ENCODE measurements around the gene TP73. TPM values are rescaled to one million over a fixed set of nuclear protein-coding genes. Genes with fewer than 3 reads are reported as not detected.
A peak's percentile ranks its signal among the peaks of the same experiment; 100 is the strongest.

TP73 gene
- total RNA-seq, 1 donor from 2014 or later = 0.05 TPM

- intact Hi-C loops (cut with micrococcal nuclease) = no loop called here
These were observed 127.6 kb downstream of the TP73 start for GRCh38 chr1:3779912-3780416.

DNA sequence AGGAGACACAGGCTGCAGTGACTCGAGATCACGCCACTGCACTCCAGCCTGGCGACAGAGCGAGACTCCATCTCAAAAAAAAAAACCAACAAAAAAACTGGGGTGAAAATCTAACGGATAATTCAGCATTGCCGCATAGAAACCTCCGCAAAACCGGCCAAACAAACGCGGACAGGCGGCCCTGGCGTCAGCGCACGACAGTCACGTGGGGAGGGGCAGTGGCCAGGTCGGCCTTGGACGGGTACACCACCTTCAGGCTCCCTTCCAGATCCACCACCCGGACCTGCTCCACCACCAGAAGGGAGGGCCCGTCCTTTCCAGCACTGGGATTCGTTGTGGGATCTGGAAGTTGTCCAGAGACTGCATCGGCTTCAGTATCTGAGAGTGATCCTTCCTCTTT lies 128.6 kb downstream of the TP73 start:
- no peak for DNase-seq
- no peaks in the 10 kb centered on the region for H3K27me3 ChIP-seq (ENCODE audit: low read depth)
- no peak overlapping the region for H3K27ac ChIP-seq (replicated peaks)
- H3K4me3 ChIP-seq = no peak overlapping the region
- intact Hi-C loops (cut with micrococcal nuclease) = no loop called here
- H3K36me3 ChIP-seq = peaks cover 73% of the 10 kb centered on the region
- TF ChIP-seq CTCF (IDR thresholded peaks at IDR 0.05; ENCODE audit: borderline replicate concordance) = no peak
- peaks cover 11% of the 10 kb centered on the region for H3K4me1 ChIP-seq
- H3K9me3 ChIP-seq (replicated peaks) = no peaks in the 10 kb centered on the region

More at GRCh38 chr1:3779912-3780416, 127.6 kb downstream of the TP73 start:
- H3K27ac ChIP-seq (replicated peaks) = no peak overlapping the region
- TF ChIP-seq CTCF (IDR thresholded peaks at IDR 0.05; ENCODE audit: borderline replicate concordance) = no peak
- H3K4me3 ChIP-seq = no peak overlapping the region
- no peak for DNase-seq
- H3K27me3 ChIP-seq (ENCODE audit: low read depth) = no peaks in the 10 kb centered on the region
- H3K36me3 ChIP-seq = peaks cover 64% of the 10 kb centered on the region
- peaks cover 20% of the 10 kb centered on the region for H3K4me1 ChIP-seq
- H3K9me3 ChIP-seq (replicated peaks) = no peaks in the 10 kb centered on the region

- intact Hi-C loops (cut with micrococcal nuclease) = no loop called here
These were observed 131.5 kb downstream of the TP73 start for GRCh38 chr1:3783651-3784474.

DNA sequence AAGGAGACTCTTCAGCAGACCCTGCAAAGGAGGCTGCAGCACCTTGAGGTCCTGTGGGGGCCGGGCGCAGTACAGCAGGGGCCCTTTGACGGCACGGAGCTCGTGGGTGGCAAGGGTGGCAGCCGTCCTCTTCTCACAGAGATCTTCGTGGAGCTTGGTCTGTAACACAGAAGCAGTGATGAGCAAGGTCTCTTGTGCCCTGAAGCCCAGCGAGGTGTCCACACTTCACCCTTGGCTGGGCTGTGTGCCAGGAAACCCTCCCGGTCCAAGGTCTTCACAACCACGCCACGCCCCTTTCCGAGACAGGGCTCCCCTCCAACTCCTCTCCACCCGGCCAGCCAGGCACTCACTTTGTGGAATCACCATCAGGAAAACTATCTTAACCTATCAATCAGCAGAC lies 132.7 kb downstream of the TP73 start:
- Histone ChIP-seq H3K4me1 (peaks cover 24% of the 10 kb centered on the region), H3K36me3 (peaks cover 84% of the 10 kb centered on the region), H3K4me3 (no peak overlapping the region), H3K27ac (replicated peaks) (no peak overlapping the region), H3K27me3 (ENCODE audit: low read depth) (no peaks in the 10 kb centered on the region), H3K9me3 (replicated peaks) (no peaks in the 10 kb centered on the region)
- intact Hi-C loops (cut with micrococcal nuclease) = no loop called here
- no peak for TF ChIP-seq CTCF (IDR thresholded peaks at IDR 0.05; ENCODE audit: borderline replicate concordance)
- no peak for DNase-seq

More at GRCh38 chr1:3783651-3784474, 131.5 kb downstream of the TP73 start:
- Histone ChIP-seq H3K27me3 (ENCODE audit: low read depth) (no peaks in the 10 kb centered on the region), H3K36me3 (peaks cover 96% of the 10 kb centered on the region), H3K4me3 (no peak overlapping the region), H3K4me1 (peaks cover 16% of the 10 kb centered on the region), H3K9me3 (replicated peaks) (no peaks in the 10 kb centered on the region), H3K27ac (replicated peaks) (no peak overlapping the region)
- DNase-seq = no peak
- no peak for TF ChIP-seq CTCF (IDR thresholded peaks at IDR 0.05; ENCODE audit: borderline replicate concordance)

DNA sequence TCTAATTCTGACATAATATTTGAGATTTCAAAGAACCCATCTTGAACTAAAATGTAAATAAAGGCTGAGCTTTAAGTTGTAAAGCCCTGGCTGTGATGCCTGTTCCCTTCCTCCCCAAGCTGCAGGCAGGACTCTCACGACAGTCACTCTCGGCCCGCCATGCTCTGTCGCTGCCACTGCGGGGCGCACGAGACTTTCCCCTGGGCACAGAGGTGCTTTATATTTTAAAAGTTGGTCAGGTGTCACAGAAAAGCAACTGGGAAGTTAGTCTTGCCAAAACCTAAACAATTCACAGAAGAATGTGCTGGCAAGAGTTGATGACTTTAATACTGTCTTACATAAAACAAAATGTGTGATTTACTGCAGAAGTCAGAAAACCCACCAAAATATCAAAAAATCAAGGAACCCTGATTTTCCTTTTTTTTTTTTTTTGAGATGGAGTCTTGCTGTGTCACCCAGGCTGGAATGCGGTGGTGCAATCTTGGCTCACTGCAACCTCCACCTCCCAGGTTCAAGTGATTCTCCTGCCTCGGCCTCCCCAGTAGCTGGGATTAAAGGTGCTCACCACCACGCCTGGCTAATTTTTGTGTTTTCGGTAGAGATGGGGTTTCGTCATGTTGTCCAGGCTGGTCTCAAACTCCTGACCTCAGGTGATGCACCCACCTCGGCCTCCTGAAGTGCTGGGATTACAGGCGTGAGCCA lies 133.3 kb downstream of the TP73 start:
- DNase-seq = no peak
- peaks cover 79% of the 10 kb centered on the region for H3K36me3 ChIP-seq
- H3K4me3 ChIP-seq = no peak overlapping the region
- H3K4me1 ChIP-seq = peaks cover 30% of the 10 kb centered on the region
- H3K27ac ChIP-seq (replicated peaks) = no peak overlapping the region
- intact Hi-C loops (cut with micrococcal nuclease) = no loop called here
- peak; percentile 15 for TF ChIP-seq CTCF (IDR thresholded peaks at IDR 0.05; ENCODE audit: borderline replicate concordance)
- no peaks in the 10 kb centered on the region for H3K9me3 ChIP-seq (replicated peaks)
- no peaks in the 10 kb centered on the region for H3K27me3 ChIP-seq (ENCODE audit: low read depth)

Other genes with a start within 250 kb of the TP73 start
- 0.52 TPM for gene ARHGEF16, start 197.9 kb upstream of the TP73 start, total RNA-seq
- gene MEGF6, start 41.0 kb upstream of the TP73 start, total RNA-seq = 9.5 TPM
- gene TPRG1L, start 27.5 kb upstream of the TP73 start, total RNA-seq = 54.0 TPM
- gene WRAP73, start 2.4 kb upstream of the TP73 start, total RNA-seq = 12.7 TPM
- 0.08 TPM for gene CCDC27, start 99.9 kb downstream of the TP73 start, total RNA-seq
- gene SMIM1, start 120.2 kb downstream of the TP73 start, total RNA-seq = 13.9 TPM
- 58.2 TPM for gene LRRC47, start 144.0 kb downstream of the TP73 start, total RNA-seq
- gene CEP104, start 204.7 kb downstream of the TP73 start, total RNA-seq = 32.2 TPM
- 3.3 TPM for gene DFFB, start 205.0 kb downstream of the TP73 start, total RNA-seq
- gene C1orf174, start 247.8 kb downstream of the TP73 start, total RNA-seq = 11.7 TPM

All from left ventricle myocardium inferior (tissue), 1 donor.